ENCODE results near the gene FMNL2.

FMNL2 gene

DNA sequence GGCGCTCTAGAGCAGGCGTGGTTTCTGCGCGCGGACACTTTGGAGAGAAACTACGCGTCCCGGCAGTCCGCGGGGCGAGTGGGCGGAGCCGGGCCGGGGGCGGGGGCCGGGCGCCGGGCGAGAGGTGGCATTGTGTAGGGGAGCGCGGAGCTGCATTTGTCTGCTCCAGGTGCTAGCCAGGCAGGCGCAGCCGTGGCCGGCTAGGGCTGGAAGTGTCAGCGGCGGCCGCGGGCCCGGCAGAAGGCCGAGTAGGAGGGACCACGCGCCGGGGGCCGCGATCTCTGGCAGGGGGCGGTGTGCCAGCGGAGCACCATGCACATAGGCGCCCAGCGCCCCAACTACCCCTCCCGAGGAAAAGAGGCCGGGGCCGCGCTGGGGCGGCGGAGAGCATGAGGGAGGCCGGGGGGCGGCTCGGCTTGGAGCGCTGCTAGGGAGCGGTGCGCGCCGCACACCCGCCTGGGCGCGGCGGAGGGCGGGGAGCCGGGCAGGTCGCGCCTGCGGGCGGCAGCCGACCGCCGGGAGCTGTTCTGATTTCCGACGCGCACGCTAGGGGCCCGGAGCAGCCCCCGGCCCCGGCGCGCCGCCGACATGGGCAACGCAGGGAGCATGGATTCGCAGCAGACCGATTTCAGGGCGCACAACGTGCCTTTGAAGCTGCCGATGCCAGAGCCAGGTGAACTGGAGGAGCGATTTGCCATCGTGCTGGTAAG, at the start of gene FMNL2:
FMNL2 (plus strand) TSS at position 159 of the 710 bp plus-strand sequence.
- 0 out of 2 replicates have a peak, but pooled peaks have one; percentile 39 for TF ChIP-seq PATZ1 (CRISPR knock-in tag; IDR thresholded peaks at IDR 0.05; ENCODE audit: borderline replicate concordance)
- no peak for TF ChIP-seq ZFP3 (CRISPR knock-in tag; IDR thresholded peaks at IDR 0.05)
- peak; percentile 88 for ATAC-seq

DNA sequence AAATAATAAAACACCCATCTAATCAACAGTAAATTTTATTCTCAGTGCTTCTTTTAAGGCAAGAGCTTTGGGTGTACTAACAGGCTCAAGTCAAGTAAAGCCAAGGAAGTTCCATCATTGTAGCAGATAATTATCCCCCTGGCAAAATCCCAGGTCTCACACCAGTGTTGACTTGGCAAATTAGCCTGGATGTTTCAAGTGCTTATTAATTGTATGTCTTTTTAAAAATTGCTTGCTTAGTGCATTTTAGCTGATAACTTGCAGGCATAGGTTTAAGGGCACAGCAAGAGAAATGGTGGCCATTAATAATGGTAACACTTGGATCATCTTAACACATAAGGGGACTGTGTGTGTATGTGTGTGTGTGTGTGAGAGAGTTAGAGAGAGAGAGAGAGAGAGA, 42.0 kb upstream of the FMNL2 start:
- TF ChIP-seq, protein P1, sequence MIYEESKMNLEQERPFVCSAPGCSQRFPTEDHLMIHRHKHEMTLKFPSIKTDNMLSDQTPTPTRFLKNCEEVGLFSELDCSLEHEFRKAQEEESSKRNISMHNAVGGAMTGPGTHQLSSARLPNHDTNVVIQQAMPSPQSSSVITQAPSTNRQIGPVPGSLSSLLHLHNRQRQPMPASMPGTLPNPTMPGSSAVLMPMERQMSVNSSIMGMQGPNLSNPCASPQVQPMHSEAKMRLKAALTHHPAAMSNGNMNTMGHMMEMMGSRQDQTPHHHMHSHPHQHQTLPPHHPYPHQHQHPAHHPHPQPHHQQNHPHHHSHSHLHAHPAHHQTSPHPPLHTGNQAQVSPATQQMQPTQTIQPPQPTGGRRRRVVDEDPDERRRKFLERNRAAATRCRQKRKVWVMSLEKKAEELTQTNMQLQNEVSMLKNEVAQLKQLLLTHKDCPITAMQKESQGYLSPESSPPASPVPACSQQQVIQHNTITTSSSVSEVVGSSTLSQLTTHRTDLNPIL (CRISPR knock-in tag; IDR thresholded peaks at IDR 0.05; ENCODE audit: low read depth): no peak
- TF ChIP-seq RARB (CRISPR knock-in tag; IDR thresholded peaks at IDR 0.05) (no peak), ESRRG (CRISPR knock-in tag; IDR thresholded peaks at IDR 0.05) (no peak), ZFP3 (CRISPR knock-in tag; IDR thresholded peaks at IDR 0.05) (no peak)
- ATAC-seq: no peak

- ATAC-seq: no peak
- no peak for TF ChIP-seq PATZ1 (CRISPR knock-in tag; IDR thresholded peaks at IDR 0.05; ENCODE audit: borderline replicate concordance)
- TF ChIP-seq CSDC2 (CRISPR knock-in tag; IDR thresholded peaks at IDR 0.05): no peak
- TF ChIP-seq ZFP3 (CRISPR knock-in tag; IDR thresholded peaks at IDR 0.05): no peak
- TF ChIP-seq, protein P2, sequence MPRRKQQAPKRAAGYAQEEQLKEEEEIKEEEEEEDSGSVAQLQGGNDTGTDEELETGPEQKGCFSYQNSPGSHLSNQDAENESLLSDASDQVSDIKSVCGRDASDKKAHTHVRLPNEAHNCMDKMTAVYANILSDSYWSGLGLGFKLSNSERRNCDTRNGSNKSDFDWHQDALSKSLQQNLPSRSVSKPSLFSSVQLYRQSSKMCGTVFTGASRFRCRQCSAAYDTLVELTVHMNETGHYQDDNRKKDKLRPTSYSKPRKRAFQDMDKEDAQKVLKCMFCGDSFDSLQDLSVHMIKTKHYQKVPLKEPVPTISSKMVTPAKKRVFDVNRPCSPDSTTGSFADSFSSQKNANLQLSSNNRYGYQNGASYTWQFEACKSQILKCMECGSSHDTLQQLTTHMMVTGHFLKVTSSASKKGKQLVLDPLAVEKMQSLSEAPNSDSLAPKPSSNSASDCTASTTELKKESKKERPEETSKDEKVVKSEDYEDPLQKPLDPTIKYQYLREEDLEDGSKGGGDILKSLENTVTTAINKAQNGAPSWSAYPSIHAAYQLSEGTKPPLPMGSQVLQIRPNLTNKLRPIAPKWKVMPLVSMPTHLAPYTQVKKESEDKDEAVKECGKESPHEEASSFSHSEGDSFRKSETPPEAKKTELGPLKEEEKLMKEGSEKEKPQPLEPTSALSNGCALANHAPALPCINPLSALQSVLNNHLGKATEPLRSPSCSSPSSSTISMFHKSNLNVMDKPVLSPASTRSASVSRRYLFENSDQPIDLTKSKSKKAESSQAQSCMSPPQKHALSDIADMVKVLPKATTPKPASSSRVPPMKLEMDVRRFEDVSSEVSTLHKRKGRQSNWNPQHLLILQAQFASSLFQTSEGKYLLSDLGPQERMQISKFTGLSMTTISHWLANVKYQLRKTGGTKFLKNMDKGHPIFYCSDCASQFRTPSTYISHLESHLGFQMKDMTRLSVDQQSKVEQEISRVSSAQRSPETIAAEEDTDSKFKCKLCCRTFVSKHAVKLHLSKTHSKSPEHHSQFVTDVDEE (CRISPR knock-in tag; IDR thresholded peaks at IDR 0.05): no peak
- no peak for TF ChIP-seq TCF4 (CRISPR knock-in tag; IDR thresholded peaks at IDR 0.05; ENCODE audit: borderline replicate concordance)
- no peak for TF ChIP-seq ZFP30 (CRISPR knock-in tag; IDR thresholded peaks at IDR 0.05)
- TF ChIP-seq SNAI2 (CRISPR knock-in tag; IDR thresholded peaks at IDR 0.05): no peak
- TF ChIP-seq, protein P3, sequence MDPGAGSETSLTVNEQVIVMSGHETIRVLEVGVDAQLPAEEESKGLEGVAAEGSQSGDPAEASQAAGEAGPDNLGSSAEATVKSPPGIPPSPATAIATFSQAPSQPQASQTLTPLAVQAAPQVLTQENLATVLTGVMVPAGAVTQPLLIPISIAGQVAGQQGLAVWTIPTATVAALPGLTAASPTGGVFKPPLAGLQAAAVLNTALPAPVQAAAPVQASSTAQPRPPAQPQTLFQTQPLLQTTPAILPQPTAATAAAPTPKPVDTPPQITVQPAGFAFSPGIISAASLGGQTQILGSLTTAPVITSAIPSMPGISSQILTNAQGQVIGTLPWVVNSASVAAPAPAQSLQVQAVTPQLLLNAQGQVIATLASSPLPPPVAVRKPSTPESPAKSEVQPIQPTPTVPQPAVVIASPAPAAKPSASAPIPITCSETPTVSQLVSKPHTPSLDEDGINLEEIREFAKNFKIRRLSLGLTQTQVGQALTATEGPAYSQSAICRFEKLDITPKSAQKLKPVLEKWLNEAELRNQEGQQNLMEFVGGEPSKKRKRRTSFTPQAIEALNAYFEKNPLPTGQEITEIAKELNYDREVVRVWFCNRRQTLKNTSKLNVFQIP (CRISPR knock-in tag; IDR thresholded peaks at IDR 0.05; ENCODE audit: borderline replicate concordance, low read depth): no peak
- no peak for TF ChIP-seq PPARA (CRISPR knock-in tag; IDR thresholded peaks at IDR 0.05; ENCODE audit: borderline replicate concordance)
- no peak for TF ChIP-seq ZNF8 (CRISPR knock-in tag; IDR thresholded peaks at IDR 0.05)
- TF ChIP-seq, protein P4, sequence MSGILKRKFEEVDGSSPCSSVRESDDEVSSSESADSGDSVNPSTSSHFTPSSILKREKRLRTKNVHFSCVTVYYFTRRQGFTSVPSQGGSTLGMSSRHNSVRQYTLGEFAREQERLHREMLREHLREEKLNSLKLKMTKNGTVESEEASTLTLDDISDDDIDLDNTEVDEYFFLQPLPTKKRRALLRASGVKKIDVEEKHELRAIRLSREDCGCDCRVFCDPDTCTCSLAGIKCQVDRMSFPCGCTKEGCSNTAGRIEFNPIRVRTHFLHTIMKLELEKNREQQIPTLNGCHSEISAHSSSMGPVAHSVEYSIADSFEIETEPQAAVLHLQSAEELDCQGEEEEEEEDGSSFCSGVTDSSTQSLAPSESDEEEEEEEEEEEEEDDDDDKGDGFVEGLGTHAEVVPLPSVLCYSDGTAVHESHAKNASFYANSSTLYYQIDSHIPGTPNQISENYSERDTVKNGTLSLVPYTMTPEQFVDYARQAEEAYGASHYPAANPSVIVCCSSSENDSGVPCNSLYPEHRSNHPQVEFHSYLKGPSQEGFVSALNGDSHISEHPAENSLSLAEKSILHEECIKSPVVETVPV (CRISPR knock-in tag; IDR thresholded peaks at IDR 0.05): no peak
- no peak for TF ChIP-seq ZC3H10 (CRISPR knock-in tag; IDR thresholded peaks at IDR 0.05)
- TF ChIP-seq ZNF70 (CRISPR knock-in tag; IDR thresholded peaks at IDR 0.05): no peak
- TF ChIP-seq RARB (CRISPR knock-in tag; IDR thresholded peaks at IDR 0.05): no peak
- no peak for TF ChIP-seq TOX (CRISPR knock-in tag; IDR thresholded peaks at IDR 0.05; ENCODE audit: borderline replicate concordance)
- no peak for TF ChIP-seq ISL1 (CRISPR knock-in tag; IDR thresholded peaks at IDR 0.05)
Observed at GRCh38 chr2:152297715-152298114, 37.3 kb upstream of the FMNL2 start.
